T-cell (primary cell): Measurements from ENCODE around the gene ARL15. TPM values are rescaled to one million over a fixed set of nuclear protein-coding genes. Genes with fewer than 3 reads are reported as not detected.

ENCODE experiments used
- ATAC-seq, 4 experiments: fragments of 200-7000 bp in 3 of 4; fragments of 150-1000 bp in 1 of 4; cut with Tn5 transposase; replicated peaks in 1 of 4; 1 replicate in 3 of 4; 2 replicates in 1 of 4; pipeline ENCODE4 v1.10.0; 2021; ENCODE audit warnings: moderate library complexity in 3 of 4, mild to moderate bottlenecking in 2 of 4, moderate number of reproducible peaks in 1 of 4
- CTCF ChIA-PET, 2 donors: fragments of 300-600 bp; sonication (Branson Sonifier 250); formaldehyde crosslinking; loops; one replicate each; lab custom pipeline; 2022; ENCODE audit warnings: antibody characterized with exemption in 2 of 2; lab: Charles Lee
- POLR2A ChIA-PET, 2 donors: fragments of 300-600 bp; sonication (Branson Sonifier 250); formaldehyde crosslinking; loops; one replicate each; lab custom pipeline; 2022; ENCODE audit warnings: antibody characterized with exemption in 2 of 2; lab: Charles Lee
- DNase-seq, 35 experiments: peaks; one replicate each; pipeline versions ENCODE4 v3.0.0 to v3.0.0-alpha.2; 2013 to 2023
- H3K27ac ChIP-seq: one replicate; pipeline ENCODE4 v1.5.1; 2013; ENCODE audit warnings: low read length
- H3K27me3 ChIP-seq, 2 experiments: replicated peaks in 1 of 2; 1 replicate in 1 of 2; 2 replicates in 1 of 2; pipeline versions ENCODE4 v1.6.1 to v1.7.0; 2013; ENCODE audit warnings: low read length in 1 of 2, mixed read lengths in 1 of 2; ENCODE audit not compliant: control insufficient read depth in 2 of 2, insufficient read depth in 2 of 2; ENCODE audit errors: extremely low read depth in 1 of 2
- H3K36me3 ChIP-seq, 2 donors: 1 replicate in 1 of 2; 2 replicates in 1 of 2; pipeline versions ENCODE4 v1.6.1 to v1.7.0; 2013; ENCODE audit warnings: low read length in 1 of 2; ENCODE audit not compliant: control insufficient read depth in 2 of 2, insufficient read depth in 1 of 2; ENCODE audit errors: extremely low read depth in 1 of 2
- H3K4me1 ChIP-seq, 2 experiments: 1 replicate in 1 of 2; 2 replicates in 1 of 2; pipeline versions ENCODE4 v1.6.1 to v1.7.0; 2013; ENCODE audit warnings: low read length in 2 of 2, mixed read lengths in 1 of 2; ENCODE audit not compliant: insufficient read depth in 2 of 2, control insufficient read depth in 1 of 2; ENCODE audit errors: extremely low read depth in 1 of 2
- H3K4me3 ChIP-seq, 2 donors: 1 replicate in 1 of 2; 2 replicates in 1 of 2; pipeline versions ENCODE4 v1.5.1 to v1.7.0; 2013; ENCODE audit warnings: mild to moderate bottlenecking in 2 of 2, low read length in 1 of 2, moderate library complexity in 1 of 2; ENCODE audit not compliant: control insufficient read depth in 1 of 2; ENCODE audit errors: extremely low read depth in 1 of 2
- H3K9me3 ChIP-seq: 2 replicates; pipeline ENCODE4 v1.7.0; 2013
- H3K27ac Mint-ChIP-seq, 2 donors: one replicate each; pipeline ENCODE4 v1.8.0; 2020 to 2021; ENCODE audit warnings: mild to moderate bottlenecking in 2 of 2, mixed read lengths in 2 of 2
- H3K27me3 Mint-ChIP-seq, 2 donors: one replicate each; pipeline ENCODE4 v1.8.0; 2021 to 2022; ENCODE audit warnings: mixed read lengths in 2 of 2
- H3K36me3 Mint-ChIP-seq: one replicate; pipeline ENCODE4 v1.8.0; 2021; ENCODE audit warnings: mixed read lengths
- H3K4me1 Mint-ChIP-seq, 3 donors: one replicate each; pipeline ENCODE4 v1.8.0; 2020 to 2022; ENCODE audit warnings: mixed read lengths in 3 of 3, mild to moderate bottlenecking in 1 of 3
- H3K4me3 Mint-ChIP-seq, 3 donors: one replicate each; pipeline ENCODE4 v1.8.0; 2020 to 2022; ENCODE audit warnings: mild to moderate bottlenecking in 3 of 3, mixed read lengths in 3 of 3, moderate library complexity in 3 of 3
- H3K9me3 Mint-ChIP-seq, 3 donors: one replicate each; pipeline ENCODE4 v1.8.0; 2020 to 2022; ENCODE audit warnings: mixed read lengths in 3 of 3
- WGBS: methylation state at CpG from one replicate; pipeline ENCODE4 v1.1.5; 2013; ENCODE audit warnings: missing lambda C conversion rate; ENCODE audit not compliant: insufficient coverage; 5-methylcytosine and 5-hydroxymethylcytosine counted together
- total RNA-seq, 35 experiments: library from RNA in 6 of 35; stranded (reverse) in 6 of 35; fragments of 120-200 nt in 1 of 35; gene quantifications; one replicate each; pipeline versions ENCODE4 v1.2.1 to v1.2.4 and lab custom pipeline; 2013 to 2026

The ARL15 gene
- total RNA-seq, 5 donors from 2014 or later (not counting 1 experiment from before 2014, with no cell fraction given), result 10.7 to 21.6 (median 11.7) TPM

DNA sequence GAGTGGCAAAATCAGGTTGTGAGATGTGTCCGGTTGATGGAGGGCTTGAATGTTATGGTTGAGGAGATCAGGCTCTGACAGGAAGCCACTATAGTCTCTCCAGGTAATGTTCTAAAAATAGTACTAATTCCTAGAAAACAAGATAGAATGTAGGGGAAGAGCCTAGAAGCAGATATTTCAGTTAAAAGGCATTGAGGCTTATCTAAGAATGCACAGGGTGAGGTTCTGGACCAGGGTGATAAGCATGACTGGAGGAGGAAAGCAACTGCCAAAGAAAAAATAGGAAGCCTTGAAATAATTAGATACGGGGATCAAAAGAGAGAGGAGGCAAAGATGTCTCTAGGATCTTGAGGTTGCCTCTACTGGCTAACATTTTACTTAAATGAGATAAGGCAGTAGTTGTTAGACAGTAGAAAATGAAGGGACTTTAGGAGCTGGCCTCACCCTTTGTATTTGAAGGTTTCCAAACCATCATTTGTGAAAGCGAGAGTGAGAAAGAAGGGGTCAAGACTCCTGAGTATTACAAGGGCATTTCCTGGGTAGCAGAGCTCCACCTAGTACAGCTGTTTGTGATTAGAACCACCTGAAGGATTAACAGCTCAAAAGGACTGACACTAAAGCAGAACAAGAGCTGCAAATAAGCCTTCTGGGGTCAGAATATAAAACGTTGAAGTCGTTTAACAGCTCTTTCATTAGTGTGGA, 15.4 kb upstream of the ARL15 start:
- CTCF ChIA-PET, result interaction anchor here in 1 of 2 donors (0.6 kb wide), 1 partner anchor 979 kb away, joined by 6 read pairs; no protein-coding TSS in a partner anchor

DNA sequence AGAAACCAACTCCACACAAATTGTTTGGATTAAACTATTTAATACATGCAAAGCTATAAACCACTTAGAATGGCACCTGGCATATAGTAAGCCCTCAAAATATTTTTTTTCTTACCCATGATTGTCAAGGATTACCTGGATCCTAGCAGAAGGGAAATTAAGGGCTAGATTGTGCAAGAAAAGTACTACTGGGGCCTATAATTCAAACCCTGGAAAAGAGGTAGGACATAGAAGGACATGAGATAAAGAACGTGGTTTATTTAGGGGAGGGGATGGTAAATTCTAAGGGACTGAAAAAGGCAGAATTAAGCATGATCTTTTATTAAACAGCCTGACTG, 14.9 kb upstream of the ARL15 start:
- Histone ChIP-seq H3K27me3 (peaks cover 0 to 3% of the 10 kb centered on the region in 2 experiments), H3K4me1 (no peaks in the 10 kb centered on the region), H3K9me3 (no peaks in the 10 kb centered on the region), H3K36me3 (no peaks in the 10 kb centered on the region), H3K4me3 (no peak overlapping the region), H3K27ac (no peak overlapping the region)
- Mint-ChIP-seq H3K9me3 (peaks cover 0 to 3% (median 0%) of the 10 kb centered on the region in 3 donors), H3K36me3 (no peaks in the 10 kb centered on the region), H3K27me3 (peaks cover 14 to 20% of the 10 kb centered on the region in 2 donors), H3K4me3 (no peak overlapping the region), H3K4me1 (peaks cover 0 to 7% (median 0%) of the 10 kb centered on the region in 3 donors), H3K27ac (no peak overlapping the region)
- ChIA-PET POLR2A (no interaction called here), CTCF (no interaction called here)
- DNase-seq (no peak), ATAC-seq (no peak)
- 22% methylated on average over 1 of the region's 1 CpG for WGBS

More for the DNA sequence above, 15.4 kb upstream of the ARL15 start:
- no peak overlapping the region for H3K27ac ChIP-seq
- WGBS, result 50% methylated on average over 1 of the region's 5 CpGs
- no peaks in the 10 kb centered on the region for H3K4me1 ChIP-seq
- Mint-ChIP-seq H3K27ac (no peak overlapping the region), H3K4me1 (peaks cover 0 to 7% (median 0%) of the 10 kb centered on the region in 3 donors), H3K36me3 (no peaks in the 10 kb centered on the region), H3K4me3 (no peak overlapping the region), H3K27me3 (peaks cover 11 to 17% of the 10 kb centered on the region in 2 donors), H3K9me3 (peaks cover 0 to 3% (median 0%) of the 10 kb centered on the region in 3 donors)
- no peak overlapping the region for H3K4me3 ChIP-seq
- peaks cover 0 to 3% of the 10 kb centered on the region in 2 experiments for H3K27me3 ChIP-seq
- H3K36me3 ChIP-seq, result no peaks in the 10 kb centered on the region
- no peaks in the 10 kb centered on the region for H3K9me3 ChIP-seq
- ATAC-seq, result no peak
- POLR2A ChIA-PET, result no interaction called here
- DNase-seq, result no peak

DNA sequence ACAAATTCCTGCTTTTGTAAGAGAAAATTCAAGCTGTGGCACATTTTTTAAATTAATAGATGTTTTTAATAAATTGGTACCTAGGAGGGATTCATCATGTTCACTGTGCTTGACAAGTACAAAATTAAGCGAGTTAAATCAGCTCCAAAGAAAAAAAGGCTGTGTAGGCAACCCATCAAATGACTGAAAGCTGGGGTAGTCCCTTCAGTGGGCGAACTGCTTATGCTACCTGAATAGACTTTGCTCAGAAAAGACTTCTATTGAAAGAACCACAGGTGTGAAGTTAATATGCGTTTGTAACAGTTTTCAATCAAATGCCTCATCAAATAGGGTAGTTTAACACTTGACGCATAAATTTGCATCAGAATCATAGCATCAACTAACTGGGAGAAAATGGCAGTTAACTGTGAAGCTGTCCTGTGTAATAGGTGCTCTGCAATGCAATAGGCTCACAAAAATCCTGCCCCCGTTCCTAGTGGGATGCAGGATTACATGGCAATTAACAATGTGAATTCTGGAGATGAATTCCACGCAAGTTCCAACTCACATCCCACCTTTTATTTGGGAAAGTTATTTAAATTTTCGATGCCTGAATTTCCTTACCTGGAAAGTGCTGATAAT, 14.4 kb upstream of the ARL15 start:
- Histone ChIP-seq H3K4me3 (no peak overlapping the region), H3K36me3 (no peaks in the 10 kb centered on the region), H3K9me3 (no peaks in the 10 kb centered on the region), H3K27ac (no peak overlapping the region), H3K27me3 (peaks cover 0 to 3% of the 10 kb centered on the region in 2 experiments), H3K4me1 (no peaks in the 10 kb centered on the region)
- no peak overlapping the region for H3K4me3 Mint-ChIP-seq
- peaks cover 19 to 23% of the 10 kb centered on the region in 2 donors for H3K27me3 Mint-ChIP-seq
- no peak overlapping the region for H3K27ac Mint-ChIP-seq
- no peak for DNase-seq
- ATAC-seq, result no peak
- ChIA-PET POLR2A (no interaction called here), CTCF (no interaction called here)
- 78% methylated on average over 1 of the region's 7 CpGs for WGBS
- H3K9me3 Mint-ChIP-seq, result peaks cover 0 to 3% (median 0%) of the 10 kb centered on the region in 3 donors
- peaks cover 0 to 7% (median 0%) of the 10 kb centered on the region in 3 donors for H3K4me1 Mint-ChIP-seq
- no peaks in the 10 kb centered on the region for H3K36me3 Mint-ChIP-seq

DNA sequence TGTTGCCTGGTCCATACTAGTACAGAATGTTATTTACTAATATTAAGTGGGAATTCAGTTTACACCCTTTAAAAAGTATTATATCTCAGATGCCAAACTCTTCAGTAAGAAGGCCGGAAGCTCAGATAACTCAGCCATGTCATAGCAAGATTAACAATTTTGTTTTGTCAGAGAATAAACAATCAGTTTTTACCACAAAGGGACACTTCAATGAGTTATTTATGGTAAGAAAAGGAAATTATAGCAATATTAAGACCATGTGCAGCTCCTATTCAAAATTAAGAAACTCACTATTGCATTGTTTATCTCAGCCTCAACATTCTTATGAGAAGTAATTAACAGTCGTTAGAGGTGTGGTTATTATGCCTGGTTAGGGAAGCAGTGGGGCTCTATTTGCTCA, 13.1 kb upstream of the ARL15 start:
- Histone ChIP-seq H3K4me1 (no peaks in the 10 kb centered on the region), H3K36me3 (no peaks in the 10 kb centered on the region), H3K4me3 (no peak overlapping the region), H3K9me3 (no peaks in the 10 kb centered on the region), H3K27me3 (peaks cover 0 to 3% of the 10 kb centered on the region in 2 experiments), H3K27ac (no peak overlapping the region)
- Mint-ChIP-seq H3K4me3 (no peak overlapping the region), H3K27me3 (peaks cover 13 to 23% of the 10 kb centered on the region in 2 donors), H3K27ac (no peak overlapping the region), H3K9me3 (no peaks in the 10 kb centered on the region), H3K4me1 (peaks cover 0 to 7% (median 0%) of the 10 kb centered on the region in 3 donors), H3K36me3 (no peaks in the 10 kb centered on the region)
- no CpG with 5 or more reads among the region's 2 CpGs for WGBS
- ChIA-PET CTCF (interaction anchor here in 1 of 2 donors (0.6 kb wide), 1 partner anchor 842 kb away, joined by 5 read pairs; no protein-coding TSS in a partner anchor), POLR2A (no interaction called here)
- DNase-seq (no peak), ATAC-seq (no peak)

DNA sequence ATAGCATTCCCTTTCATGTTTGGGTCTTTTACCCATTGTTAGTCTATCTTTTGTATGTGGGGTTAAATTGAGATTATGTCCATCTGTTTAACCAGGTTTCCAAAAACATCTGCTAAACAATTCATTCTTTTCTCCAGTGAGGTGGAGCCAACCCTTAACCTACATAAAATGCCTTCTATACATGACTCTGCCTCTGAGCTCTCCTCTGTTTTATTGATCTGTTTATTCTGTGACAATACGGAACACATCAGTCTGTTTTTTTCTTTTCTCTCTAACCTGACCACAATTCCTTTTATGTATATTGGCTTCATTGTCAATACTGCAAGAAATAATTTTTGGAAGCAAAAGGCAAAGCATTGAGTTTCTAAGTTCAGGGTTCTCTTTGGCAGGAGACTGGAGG, 9.9 kb upstream of the ARL15 start:
- ChIA-PET POLR2A (no interaction called here), CTCF (no interaction called here)
- no peaks in the 10 kb centered on the region for H3K36me3 ChIP-seq
- no peaks in the 10 kb centered on the region for H3K4me1 ChIP-seq
- H3K27ac ChIP-seq, result no peak overlapping the region
- Mint-ChIP-seq H3K36me3 (no peaks in the 10 kb centered on the region), H3K4me1 (peaks cover 0 to under 1% (median 0%) of the 10 kb centered on the region in 3 donors), H3K4me3 (no peak overlapping the region), H3K27me3 (peaks cover 23 to 29% of the 10 kb centered on the region in 2 donors), H3K27ac (no peak overlapping the region), H3K9me3 (no peaks in the 10 kb centered on the region)
- DNase-seq (no peak), ATAC-seq (no peak)
- H3K27me3 ChIP-seq, result no peaks in the 10 kb centered on the region
- no CpG with 5 or more reads among the region's 1 CpG for WGBS
- H3K4me3 ChIP-seq, result no peak overlapping the region
- H3K9me3 ChIP-seq, result no peaks in the 10 kb centered on the region

DNA sequence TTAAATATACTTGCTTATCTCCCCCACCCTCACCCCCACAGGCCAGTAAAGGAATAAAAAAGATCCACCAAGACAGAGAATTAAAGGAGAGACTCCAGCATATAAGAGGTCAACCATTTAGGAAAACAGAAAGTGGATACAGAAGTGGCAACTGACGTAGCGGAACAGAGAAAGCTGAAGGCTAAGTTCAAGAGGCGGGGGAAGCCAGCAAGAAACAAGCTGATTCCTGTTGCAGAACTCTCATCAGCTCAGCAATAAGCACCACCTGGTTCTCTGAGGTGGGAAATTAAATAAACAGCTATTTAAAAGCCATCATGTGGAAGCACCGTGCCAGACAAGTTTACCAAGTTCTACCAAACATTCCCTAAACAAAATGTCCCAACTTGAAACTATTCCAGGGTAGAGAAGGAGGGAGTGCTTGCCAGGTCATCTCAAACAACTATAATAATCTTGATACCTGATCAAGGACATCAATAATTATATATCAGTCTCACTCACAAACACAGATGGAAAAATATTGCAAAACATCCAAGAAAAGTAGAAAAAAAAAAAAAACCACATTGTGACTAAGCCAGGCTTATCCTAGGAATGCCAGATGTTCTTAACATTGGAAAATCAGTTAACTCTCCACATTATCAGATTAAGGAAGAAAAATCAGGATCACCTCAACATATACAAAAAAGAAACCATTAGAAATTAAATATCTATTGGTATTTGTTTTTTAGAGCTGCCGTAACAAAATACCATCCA, 7.3 kb upstream of the ARL15 start:
- Histone ChIP-seq H3K4me3 (no peak overlapping the region), H3K27me3 (no peaks in the 10 kb centered on the region), H3K9me3 (no peaks in the 10 kb centered on the region), H3K36me3 (no peaks in the 10 kb centered on the region), H3K4me1 (no peaks in the 10 kb centered on the region), H3K27ac (no peak overlapping the region)
- Mint-ChIP-seq H3K4me3 (no peak overlapping the region), H3K36me3 (no peaks in the 10 kb centered on the region), H3K4me1 (no peaks in the 10 kb centered on the region), H3K27me3 (peaks cover 23 to 33% of the 10 kb centered on the region in 2 donors), H3K9me3 (no peaks in the 10 kb centered on the region), H3K27ac (no peak overlapping the region)
- POLR2A ChIA-PET, result no interaction called here
- CTCF ChIA-PET, result interaction anchor here in 1 of 2 donors (0.5 kb wide), 1 partner anchor 549 kb away, joined by 3 read pairs; no protein-coding TSS in a partner anchor
- ATAC-seq (no peak), DNase-seq (no peak)
- no CpG with 5 or more reads among the region's 5 CpGs for WGBS
